H1 (cell line): ENCODE data around the gene DLST. TPM values are rescaled to one million over a fixed set of nuclear protein-coding genes. Genes with fewer than 3 reads are reported as not detected.

Experiments
- CTCF ChIA-PET: fragments of 300-600 bp; sonication (Branson Sonifier 250); formaldehyde crosslinking; loops from one replicate; lab custom pipeline; 2021; ENCODE audit not compliant: partially characterized antibody; lab: Charles Lee
- POLR2A ChIA-PET: fragments of 300-600 bp; sonication (Branson Sonifier 250); formaldehyde crosslinking; loops from one replicate; lab custom pipeline; 2021; ENCODE audit warnings: inconsistent platforms; ENCODE audit not compliant: partially characterized antibody; lab: Charles Lee
- DNase-seq, 2 experiments: peaks; one replicate each; pipeline versions ENCODE4 v3.0.0 to v3.0.0-alpha.2; 2010 to 2022; ENCODE audit warnings: low spot score in 2 of 2, low read depth in 1 of 2, mixed read lengths in 1 of 2
- FAIRE-seq: peaks from 2 replicates; lab custom pipeline; 2011; peaks lifted over from hg19 to GRCh38; lab: Jason Lieb, UNC
- H2AFZ ChIP-seq: 2 replicates; pipeline ENCODE4 v1.8.1; 2012; ENCODE audit warnings: low read length, inconsistent platforms
- H2AK5ac ChIP-seq: 2 replicates; pipeline ENCODE4 v1.6.1; 2013; ENCODE audit warnings: low read depth, low read length
- H2BK120ac ChIP-seq: replicated peaks from 2 replicates; pipeline ENCODE3; 2013; ENCODE audit warnings: low read depth, low read length, inconsistent platforms
- H2BK12ac ChIP-seq: 2 replicates; pipeline ENCODE4 v1.6.1; 2013; ENCODE audit warnings: low read depth, low read length
- H2BK15ac ChIP-seq: 2 replicates; pipeline ENCODE4 v1.6.1; 2013; ENCODE audit warnings: low read length
- H2BK20ac ChIP-seq: 2 replicates; pipeline ENCODE4 v1.6.1; 2013; ENCODE audit warnings: low read length
- H2BK5ac ChIP-seq: 2 replicates; pipeline ENCODE4 v1.6.1; 2013; ENCODE audit warnings: low read depth, low read length
- H3K14ac ChIP-seq: 2 replicates; pipeline ENCODE4 v1.6.1; 2013; ENCODE audit warnings: inconsistent platforms; ENCODE audit not compliant: insufficient read length
- H3K18ac ChIP-seq: 2 replicates; pipeline ENCODE4 v1.6.1; 2013; ENCODE audit warnings: low read length; ENCODE audit errors: extremely low read depth
- H3K23ac ChIP-seq: 2 replicates; pipeline ENCODE4 v1.6.1; 2013; ENCODE audit warnings: inconsistent platforms; ENCODE audit not compliant: insufficient read length
- H3K23me2 ChIP-seq: 2 replicates; pipeline ENCODE4 v1.6.1; 2013; ENCODE audit warnings: low read depth, low read length
- H3K27ac ChIP-seq: 2 replicates; pipeline ENCODE4 v1.6.1; 2011; ENCODE audit warnings: low read depth, low read length, inconsistent platforms
- H3K27me3 ChIP-seq, 4 experiments: replicated peaks in 1 of 4; 1 replicate in 1 of 4; 2 replicates in 3 of 4; pipeline versions ENCODE4 v1.6.1 to v1.8.1; 2011 to 2013; ENCODE audit warnings: low read length in 3 of 4, mild to moderate bottlenecking in 3 of 4, inconsistent platforms in 2 of 4, mixed read lengths in 2 of 4, moderate library complexity in 1 of 4; ENCODE audit not compliant: control insufficient read depth in 3 of 4, insufficient read depth in 3 of 4; ENCODE audit errors: extremely low read depth in 1 of 4
- H3K36me3 ChIP-seq, 4 experiments: 2 replicates each; pipeline versions ENCODE4 v1.6.1 to v1.8.1; 2011 to 2013; ENCODE audit warnings: mild to moderate bottlenecking in 4 of 4, low read length in 3 of 4, moderate library complexity in 2 of 4, control low read depth in 1 of 4, inconsistent platforms in 1 of 4; ENCODE audit not compliant: insufficient read depth in 4 of 4, control insufficient read depth in 2 of 4
- H3K4ac ChIP-seq: replicated peaks from 2 replicates; pipeline ENCODE3; 2013; ENCODE audit warnings: low read length, low read depth, mixed read lengths, inconsistent platforms; ENCODE audit not compliant: insufficient read length
- H3K4me1 ChIP-seq, 4 experiments: replicated peaks in 1 of 4; 1 replicate in 1 of 4; 2 replicates in 3 of 4; pipeline versions ENCODE4 v1.6.1 to v1.8.1; 2011 to 2013; ENCODE audit warnings: low read length in 3 of 4, inconsistent platforms in 2 of 4, mixed read lengths in 1 of 4; ENCODE audit not compliant: insufficient read depth in 4 of 4, control insufficient read depth in 3 of 4
- H3K4me2 ChIP-seq, 2 experiments: 2 replicates each; pipeline versions ENCODE4 v1.6.1 to v1.8.1; 2011 to 2013; ENCODE audit warnings: low read depth in 2 of 2, low read length in 2 of 2, control low read depth in 1 of 2, inconsistent platforms in 1 of 2, mild to moderate bottlenecking in 1 of 2; ENCODE audit not compliant: insufficient read depth in 1 of 2
- H3K4me3 ChIP-seq, 4 experiments: fragments of 200-600, 300-600 bp in 1 of 4; sonication (generic), shearing (Covaris generic), sonication (Bioruptor Twin) in 1 of 4; 2 replicates each; pipeline versions ENCODE4 v1.5.1 to v1.8.1; 2011 to 2016; ENCODE audit warnings: low read length in 4 of 4, low read depth in 3 of 4, control low read depth in 2 of 4, inconsistent platforms in 2 of 4, mild to moderate bottlenecking in 2 of 4, mixed read lengths in 1 of 4, moderate library complexity in 1 of 4; ENCODE audit not compliant: insufficient read depth in 2 of 4; ENCODE audit errors: extremely low read depth in 1 of 4
- H3K56ac ChIP-seq: replicated peaks from 2 replicates; pipeline ENCODE3; 2013; ENCODE audit warnings: low read depth, mild to moderate bottlenecking, mixed read lengths, low read length, inconsistent platforms; ENCODE audit not compliant: insufficient read length
- H3K79me1 ChIP-seq: 2 replicates; pipeline ENCODE4 v1.6.1; 2013; ENCODE audit warnings: low read depth, low read length, control low read depth
- H3K79me2 ChIP-seq, 2 experiments: 2 replicates each; pipeline versions ENCODE4 v1.6.1 to v1.8.1; 2012 to 2013; ENCODE audit warnings: low read length in 2 of 2, mild to moderate bottlenecking in 2 of 2, inconsistent platforms in 1 of 2; ENCODE audit not compliant: insufficient read depth in 2 of 2, control insufficient read depth in 1 of 2
- H3K9ac ChIP-seq, 4 experiments: replicated peaks in 1 of 4; 1 replicate in 1 of 4; 2 replicates in 3 of 4; pipeline versions ENCODE4 v1.6.1 to v1.8.1; 2011 to 2013; ENCODE audit warnings: low read depth in 3 of 4, low read length in 3 of 4, control low read depth in 2 of 4, mild to moderate bottlenecking in 2 of 4, moderate library complexity in 2 of 4, inconsistent platforms in 1 of 4; ENCODE audit errors: extremely low read depth in 1 of 4
- H3K9me3 ChIP-seq, 2 experiments: 2 replicates each; pipeline versions ENCODE4 v1.6.1 to v1.8.1; 2012 to 2013; ENCODE audit warnings: mild to moderate bottlenecking in 2 of 2, moderate library complexity in 2 of 2, control low read depth in 1 of 2, inconsistent platforms in 1 of 2, low read depth in 1 of 2, low read length in 1 of 2, mixed read lengths in 1 of 2; ENCODE audit not compliant: insufficient read depth in 2 of 2
- H4K20me1 ChIP-seq, 2 experiments: replicated peaks in 1 of 2; 2 replicates each; pipeline versions ENCODE3 to v1.8.1; 2011 to 2013; ENCODE audit warnings: inconsistent platforms in 2 of 2, low read length in 2 of 2, mild to moderate bottlenecking in 1 of 2; ENCODE audit not compliant: insufficient read depth in 2 of 2, control insufficient read depth in 1 of 2
- H4K5ac ChIP-seq: 2 replicates; pipeline ENCODE4 v1.6.1; 2013; ENCODE audit warnings: low read length, low read depth, mixed read lengths, inconsistent platforms; ENCODE audit not compliant: insufficient read length
- H4K8ac ChIP-seq: 2 replicates; pipeline ENCODE4 v1.8.0; 2013; ENCODE audit warnings: mild to moderate bottlenecking, moderate library complexity, low read length, inconsistent platforms; ENCODE audit not compliant: insufficient read depth; ENCODE audit errors: extremely low read depth
- H4K91ac ChIP-seq: replicated peaks from 2 replicates; pipeline ENCODE3; 2013; ENCODE audit warnings: low read length, mixed read lengths, inconsistent platforms; ENCODE audit not compliant: insufficient read length
- CHD1 ChIP-seq: IDR thresholded peaks from 2 replicates; pipeline ENCODE4 v1.6.1; 2012; ENCODE audit warnings: low read depth, low read length, improper control_type of control experiment
- HDAC2 ChIP-seq, 2 experiments: fragments of 300-600 bp in 1 of 2; sonication (generic) in 1 of 2; IDR thresholded peaks; 2 replicates each; pipeline ENCODE4 v1.6.1; 2011 to 2012; ENCODE audit warnings: low read depth in 2 of 2, low read length in 2 of 2, mild to moderate bottlenecking in 2 of 2, moderate library complexity in 2 of 2, borderline replicate concordance in 1 of 2, inconsistent platforms in 1 of 2
- POLR2AphosphoS5 ChIP-seq: IDR thresholded peaks from 2 replicates; pipeline ENCODE4 v1.6.1; 2011; ENCODE audit warnings: low read depth, low read length
- SIX5 ChIP-seq: IDR thresholded peaks from 2 replicates; pipeline ENCODE4 v1.6.1; 2011; ENCODE audit warnings: mild to moderate bottlenecking, low read depth, low read length
- TAF7 ChIP-seq: optimal IDR thresholded peaks from 2 replicates; pipeline ENCODE3; 2011; ENCODE audit warnings: low read depth, mild to moderate bottlenecking, inconsistent platforms, low read length, moderate library complexity, borderline replicate concordance
- WGBS, 2 experiments: shearing (Covaris generic) in 1 of 2; methylation state at CpG; one replicate each; pipeline versions ENCODE4 v1.1.6 to v1.1.7; 2013 to 2015; ENCODE audit warnings: low lambda C conversion rate in 2 of 2, mixed read lengths in 2 of 2, inconsistent platforms in 1 of 2, low coverage in 1 of 2, missing lambda C conversion rate in 1 of 2; ENCODE audit not compliant: insufficient replicate concordance in 2 of 2, insufficient coverage in 1 of 2, insufficient read length in 1 of 2; ENCODE audit errors: extremely low coverage in 1 of 2, missing lambda C conversion rate in 1 of 2; 5-methylcytosine and 5-hydroxymethylcytosine counted together
- polyA plus RNA-seq, 7 experiments: library from polyadenylated mRNA; depleted of rRNA in 3 of 7; stranded (reverse) in 5 of 7; unstranded in 2 of 7; fragments of >200 nt in 5 of 7; fragments of 200-250 nt in 2 of 7; gene quantifications; 1 replicate in 5 of 7; 2 replicates in 1 of 7; 4 replicates in 1 of 7; pipeline versions ENCODE4 v1.2.1 to v1.2.3, GENCODE V29; 2011 to 2013; ENCODE audit warnings: missing spikeins in 2 of 7, mixed read lengths in 2 of 7
- total RNA-seq: library from RNA; stranded (reverse); fragmentation: NEBNext Ultra II Directional; extraction: Animal tissue kit (Norgen Biotek cat#: 25700); gene quantifications from 2 replicates; pipeline ENCODE4 v1.2.1, GENCODE V29; 2021

DLST gene
- total and polyA plus RNA-seq, 2 of the 8 experiments (the other 6 are each of a cell fraction or from before 2014, with no cell fraction given), result 96.5 to 117 TPM

- Histone ChIP-seq H3K27me3 (no peaks in the 10 kb centered on the region), H3K36me3 (no peaks in the 10 kb centered on the region), H3K14ac (no peak overlapping the region), H3K79me1 (no peaks in the 10 kb centered on the region), H4K8ac (no peak overlapping the region)
- CTCF ChIA-PET, result interaction anchor here (0.7 to 17.9 kb wide), 6 partner anchors 9 to 37 kb away, joined by 3 to 364 read pairs (median 4); partner anchors contain the start of genes DLST and PROX2
- TF ChIP-seq CHD1 (no peak), POLR2AphosphoS5 (no peak), TAF7 (no peak), HDAC2 (IDR thresholded peaks at IDR 0.05; ENCODE audit: borderline replicate concordance in 1 of 2, low read depth in 2 of 2, low read length in 2 of 2) (no peak), SIX5 (no peak)
- TF ChIP-seq, all 59 proteins: peak for 0
- H3K4ac ChIP-seq, result no peak overlapping the region
- no peak overlapping the region for H2AFZ ChIP-seq
- no peak overlapping the region for H2BK15ac ChIP-seq
- 97% methylated on average over 6 of the region's 8 CpGs; no CpG with 5 or more reads in 1 of the 2 experiments for WGBS, 2 experiments
- no peak overlapping the region for H4K91ac ChIP-seq
- no peak overlapping the region for H3K23ac ChIP-seq
- H2BK120ac ChIP-seq, result no peak overlapping the region
- POLR2A ChIA-PET, result interaction anchor here (0.7 to 2.6 kb wide), 2 partner anchors 14 to 32 kb away, joined by 3 to 12 read pairs; no protein-coding TSS in a partner anchor
- H2BK12ac ChIP-seq, result no peak overlapping the region
- no peak overlapping the region for H3K4me2 ChIP-seq
- no peak overlapping the region for H2BK20ac ChIP-seq
- H3K4me3 ChIP-seq, result no peak overlapping the region
- no peaks in the 10 kb centered on the region for H3K9me3 ChIP-seq
- FAIRE-seq, result no peak
- no peak overlapping the region for H3K18ac ChIP-seq
- no peak for DNase-seq
- H3K27ac ChIP-seq, result no peak overlapping the region
- H2AK5ac ChIP-seq, result no peak overlapping the region
- H3K4me1 ChIP-seq, result no peaks in the 10 kb centered on the region
- H2BK5ac ChIP-seq, result no peak overlapping the region
- no peaks in the 10 kb centered on the region for H4K20me1 ChIP-seq
- no peaks in the 10 kb centered on the region for H3K79me2 ChIP-seq
- no peak overlapping the region for H4K5ac ChIP-seq
- no peak overlapping the region for H3K56ac ChIP-seq
- H3K23me2 ChIP-seq, result no peaks in the 10 kb centered on the region
- no peak overlapping the region for H3K9ac ChIP-seq
These were observed 13.0 kb upstream of the DLST start for GRCh38 chr14:74868739-74869138.
